ENCODE measurements around the gene CFAP54. TPM values are rescaled to one million over a fixed set of nuclear protein-coding genes. Genes with fewer than 3 reads are reported as not detected.
"Not testable (repeated sequence)": the region's sequence is repeated elsewhere in the genome, so short reads cannot be mapped to it uniquely, and the experiment has no call there.

Gene CFAP54
- polyA plus RNA-seq, 1 of the 3 experiments (the other 2 are of a cell fraction) = 0.87 TPM

GRCh38 chr12:96670334-96670899, 181.0 kb downstream of the CFAP54 start:
- H4K20me1 ChIP-seq (ENCODE audit: insufficient read depth) = no peaks in the 10 kb centered on the region
- H3K4me1 ChIP-seq (ENCODE audit: control insufficient read depth in 1 of 2, insufficient read depth in 2 of 2, low read depth in 1 of 2, low read length in 1 of 2) = no peaks in the 10 kb centered on the region
- no peak for DNase-seq
- TF ChIP-seq RCOR1 (IDR thresholded peaks at IDR 0.05; ENCODE audit: low read length) = no peak
- no peak for TF ChIP-seq SMC3 (IDR thresholded peaks at IDR 0.05; ENCODE audit: low read depth, low read length)
- TF ChIP-seq JUND (IDR thresholded peaks at IDR 0.05) = no peak
- no peak for TF ChIP-seq RFX5 (IDR thresholded peaks at IDR 0.05; ENCODE audit: low read length)
- no peak for TF ChIP-seq TEAD4 (IDR thresholded peaks at IDR 0.05; ENCODE audit: borderline replicate concordance, insufficient read depth)
- no peak for TF ChIP-seq TAF1 (IDR thresholded peaks at IDR 0.05; ENCODE audit: borderline replicate concordance, low read depth, low read length)
- no peak for TF ChIP-seq USF1 (IDR thresholded peaks at IDR 0.05; ENCODE audit: borderline replicate concordance, low read depth)
- no peak for TF ChIP-seq CTCF (IDR thresholded peaks at IDR 0.05)
- no peak for TF ChIP-seq EZH2phosphoT487 (IDR thresholded peaks at IDR 0.05; ENCODE audit: borderline replicate concordance, low read depth)
- TF ChIP-seq NFIC (IDR thresholded peaks at IDR 0.05; ENCODE audit: borderline replicate concordance) = no peak
- TF ChIP-seq GATA2 (CRISPR knock-in tag; IDR thresholded peaks at IDR 0.05) = no peak
- TF ChIP-seq RAD21 (IDR thresholded peaks at IDR 0.05; ENCODE audit: low read length) = no peak
- no peak for TF ChIP-seq MAX (IDR thresholded peaks at IDR 0.05; ENCODE audit: low read depth)
- TF ChIP-seq PBX3 (IDR thresholded peaks at IDR 0.05) = no peak
- no peak for TF ChIP-seq YY1 (IDR thresholded peaks at IDR 0.05; ENCODE audit: low read depth)
- no peak for TF ChIP-seq ELF1 (IDR thresholded peaks at IDR 0.05)
- TF ChIP-seq, protein P1, sequence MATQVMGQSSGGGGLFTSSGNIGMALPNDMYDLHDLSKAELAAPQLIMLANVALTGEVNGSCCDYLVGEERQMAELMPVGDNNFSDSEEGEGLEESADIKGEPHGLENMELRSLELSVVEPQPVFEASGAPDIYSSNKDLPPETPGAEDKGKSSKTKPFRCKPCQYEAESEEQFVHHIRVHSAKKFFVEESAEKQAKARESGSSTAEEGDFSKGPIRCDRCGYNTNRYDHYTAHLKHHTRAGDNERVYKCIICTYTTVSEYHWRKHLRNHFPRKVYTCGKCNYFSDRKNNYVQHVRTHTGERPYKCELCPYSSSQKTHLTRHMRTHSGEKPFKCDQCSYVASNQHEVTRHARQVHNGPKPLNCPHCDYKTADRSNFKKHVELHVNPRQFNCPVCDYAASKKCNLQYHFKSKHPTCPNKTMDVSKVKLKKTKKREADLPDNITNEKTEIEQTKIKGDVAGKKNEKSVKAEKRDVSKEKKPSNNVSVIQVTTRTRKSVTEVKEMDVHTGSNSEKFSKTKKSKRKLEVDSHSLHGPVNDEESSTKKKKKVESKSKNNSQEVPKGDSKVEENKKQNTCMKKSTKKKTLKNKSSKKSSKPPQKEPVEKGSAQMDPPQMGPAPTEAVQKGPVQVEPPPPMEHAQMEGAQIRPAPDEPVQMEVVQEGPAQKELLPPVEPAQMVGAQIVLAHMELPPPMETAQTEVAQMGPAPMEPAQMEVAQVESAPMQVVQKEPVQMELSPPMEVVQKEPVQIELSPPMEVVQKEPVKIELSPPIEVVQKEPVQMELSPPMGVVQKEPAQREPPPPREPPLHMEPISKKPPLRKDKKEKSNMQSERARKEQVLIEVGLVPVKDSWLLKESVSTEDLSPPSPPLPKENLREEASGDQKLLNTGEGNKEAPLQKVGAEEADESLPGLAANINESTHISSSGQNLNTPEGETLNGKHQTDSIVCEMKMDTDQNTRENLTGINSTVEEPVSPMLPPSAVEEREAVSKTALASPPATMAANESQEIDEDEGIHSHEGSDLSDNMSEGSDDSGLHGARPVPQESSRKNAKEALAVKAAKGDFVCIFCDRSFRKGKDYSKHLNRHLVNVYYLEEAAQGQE (IDR thresholded peaks at IDR 0.05; ENCODE audit: low read depth, low read length) = no peak
- no peak for TF ChIP-seq FOXM1 (IDR thresholded peaks at IDR 0.05; ENCODE audit: low read depth)
- TF ChIP-seq CHD2 (IDR thresholded peaks at IDR 0.05; ENCODE audit: low read length, partially characterized antibody) = no peak
- TF ChIP-seq GABPA (IDR thresholded peaks at IDR 0.05; ENCODE audit: low read depth) = no peak
- H3K27me3 ChIP-seq (ENCODE audit: insufficient read depth) = no peaks in the 10 kb centered on the region
- CTCF ChIA-PET = no interaction called here
- H3K9me2 ChIP-seq = no peaks in the 10 kb centered on the region
- H3K36me3 ChIP-seq (replicated peaks in 1 of 2; ENCODE audit: control insufficient read depth in 1 of 2, insufficient read depth in 2 of 2, low read length in 1 of 2) = no peaks in the 10 kb centered on the region
- no peaks in the 10 kb centered on the region for H3F3A ChIP-seq (replicated peaks; ENCODE audit: insufficient read depth)
- no peak overlapping the region for H3K27ac ChIP-seq (ENCODE audit: low read depth in 2 of 2, low read length in 1 of 2)
- no peak overlapping the region for H2AFZ ChIP-seq (ENCODE audit: low read depth)
- H3K9me3 ChIP-seq = no peaks in the 10 kb centered on the region
- H3K79me2 ChIP-seq (ENCODE audit: insufficient read depth) = no peaks in the 10 kb centered on the region
- WGBS (ENCODE audit: low lambda C conversion rate) = 20% methylated on average over 2 of the region's 3 CpGs
- POLR2A ChIA-PET = no interaction called here
- H3K9ac ChIP-seq = no peak overlapping the region
- H3K4me2 ChIP-seq = no peak overlapping the region
- no peak overlapping the region for H3K4me3 ChIP-seq (ENCODE audit: low read depth in 2 of 2, low read length in 1 of 2)

DNA sequence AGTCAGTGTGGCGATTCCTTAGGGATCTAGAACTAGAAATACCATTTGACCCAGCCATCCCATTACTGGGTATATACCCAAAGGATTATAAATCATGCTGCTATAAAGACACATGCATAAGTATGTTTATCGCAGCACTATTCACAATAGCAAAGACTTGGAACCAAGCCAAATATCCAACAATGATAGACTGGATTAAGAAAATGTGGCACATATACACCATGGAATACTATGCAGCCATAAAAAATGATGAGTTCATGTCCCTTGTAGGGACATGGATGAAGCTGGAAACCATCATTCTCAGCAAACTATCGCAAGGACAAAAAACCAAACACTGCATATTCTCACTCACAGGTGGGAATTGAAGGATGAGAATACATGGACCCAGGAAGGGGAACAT, 186.1 kb downstream of the CFAP54 start:
- H3K9ac ChIP-seq; POLR2A ChIA-PET; H3K9me2 ChIP-seq; H3K79me2 ChIP-seq (ENCODE audit: insufficient read depth); H3K9me3 ChIP-seq; H3K27ac ChIP-seq (ENCODE audit: low read depth in 2 of 2, low read length in 1 of 2); H3K36me3 ChIP-seq (replicated peaks in 1 of 2; ENCODE audit: control insufficient read depth in 1 of 2, insufficient read depth in 2 of 2, low read length in 1 of 2); H3K4me3 ChIP-seq (ENCODE audit: low read depth in 2 of 2, low read length in 1 of 2); H3K4me2 ChIP-seq; DNase-seq; H3K4me1 ChIP-seq (ENCODE audit: control insufficient read depth in 1 of 2, insufficient read depth in 2 of 2, low read depth in 1 of 2, low read length in 1 of 2); H4K20me1 ChIP-seq (ENCODE audit: insufficient read depth); CTCF ChIA-PET; H2AFZ ChIP-seq (ENCODE audit: low read depth); H3F3A ChIP-seq (replicated peaks; ENCODE audit: insufficient read depth); H3K27me3 ChIP-seq (ENCODE audit: insufficient read depth): not testable (repeated sequence)
- 35% methylated on average over 3 of the region's 3 CpGs for WGBS (ENCODE audit: low lambda C conversion rate)
